Panc1 (cell line): ENCODE data around the gene ELMO1. TPM values are rescaled to one million over a fixed set of nuclear protein-coding genes. Genes with fewer than 3 reads are reported as not detected.

ENCODE experiments used
- ATAC-seq: fragments of 200-7000 bp; cut with Tn5 transposase; 2 replicates; pipeline ENCODE4 v1.9.1; 2020; ENCODE audit warnings: mild to moderate bottlenecking, moderate library complexity
- BruUV-seq: library from RNA; stranded (reverse); fragments of 400-500 nt; replicated peaks from 2 replicates; lab custom pipeline; 2021; lab: Mats Ljungman, UMichigan
- CTCF ChIA-PET: fragments of 300-600 bp; sonication (Branson Sonifier 250); formaldehyde crosslinking; loops from one replicate; lab custom pipeline; 2022; ENCODE audit warnings: antibody characterized with exemption; lab: Charles Lee
- POLR2A ChIA-PET: fragments of 300-600 bp; sonication (Branson Sonifier 250); formaldehyde crosslinking; loops from one replicate; lab custom pipeline; 2022; ENCODE audit warnings: antibody characterized with exemption; lab: Charles Lee
- DNase-seq: peaks from one replicate; pipeline ENCODE4 v3.0.0-alpha.2; 2010; ENCODE audit warnings: low read depth, low spot score
- H3K27ac ChIP-seq: 2 replicates; pipeline ENCODE4 v1.5.1; 2011; ENCODE audit warnings: mild to moderate bottlenecking, low read length, inconsistent platforms
- H3K27me3 ChIP-seq: fragments of 200-500 bp; sonication (Bioruptor generic); 2 replicates; pipeline ENCODE4 v1.6.0; 2014; ENCODE audit warnings: low read length, inconsistent platforms; ENCODE audit not compliant: control insufficient read depth, insufficient read depth
- H3K36me3 ChIP-seq: fragments of 200-500 bp; sonication (Bioruptor generic); 2 replicates; pipeline ENCODE4 v1.5.1; 2014; ENCODE audit warnings: inconsistent platforms, mild to moderate bottlenecking, low read length, moderate library complexity; ENCODE audit not compliant: control insufficient read depth, insufficient read depth
- H3K4me1 ChIP-seq: 2 replicates; pipeline ENCODE4 v1.5.1; 2011; ENCODE audit warnings: inconsistent platforms, mild to moderate bottlenecking, low read length, moderate library complexity; ENCODE audit not compliant: control insufficient read depth, insufficient read depth
- H3K4me3 ChIP-seq, 2 experiments: 2 replicates each; pipeline ENCODE4 v1.5.1; 2011 to 2012; ENCODE audit warnings: low read depth in 2 of 2, low read length in 2 of 2, mild to moderate bottlenecking in 2 of 2, inconsistent platforms in 1 of 2, moderate library complexity in 1 of 2
- H3K9me3 ChIP-seq: fragments of 200-500 bp; sonication (Bioruptor generic); 2 replicates; pipeline ENCODE4 v1.5.1; 2014; ENCODE audit warnings: low read depth, mild to moderate bottlenecking, inconsistent platforms, low read length, moderate library complexity; ENCODE audit not compliant: control insufficient read depth, insufficient read depth
- CTCF ChIP-seq: fragments of 450-650 bp; IDR thresholded peaks from 2 replicates; pipeline ENCODE4 v1.5.1; 2017; ENCODE audit warnings: mild to moderate bottlenecking
- POLR2AphosphoS5 ChIP-seq: IDR thresholded peaks from 2 replicates; pipeline ENCODE4 v1.6.1; 2012; ENCODE audit warnings: mild to moderate bottlenecking, low read depth, low read length, moderate library complexity
- REST ChIP-seq, 2 experiments: IDR thresholded peaks; 2 replicates each; pipeline ENCODE4 v1.6.1; 2011 to 2012; ENCODE audit warnings: low read depth in 2 of 2, control low read depth in 1 of 2, low read length in 1 of 2, mild to moderate bottlenecking in 1 of 2, moderate library complexity in 1 of 2; ENCODE audit not compliant: insufficient read depth in 1 of 2
- SIN3A ChIP-seq: IDR thresholded peaks from 2 replicates; pipeline ENCODE4 v1.6.1; 2012; ENCODE audit warnings: low read depth, mild to moderate bottlenecking, low read length, moderate library complexity, borderline replicate concordance; ENCODE audit not compliant: insufficient read depth
- TCF7L2 ChIP-seq: IDR thresholded peaks from 2 replicates; pipeline ENCODE4 v1.6.1; 2011; ENCODE audit warnings: mild to moderate bottlenecking, low read depth, low read length, inconsistent platforms
- in situ Hi-C: cut with HindIII; loops from 2 replicates; pipeline ENCODE4 v1.10.0; 2016; ENCODE audit warnings: low sequenced_read_pairs, low pct_unique_long_range_greater_than_20kb
- intact Hi-C: fragments of 100-400 bp; cut with micrococcal nuclease; formaldehyde crosslinking; loops from one replicate; pipeline ENCODE4 v1.10.0; 2022; ENCODE audit not compliant: unreplicated experiment
- total RNA-seq: library from RNA; stranded (reverse); gene quantifications from one replicate; pipeline ENCODE4 v1.2.1, GENCODE V29; 2021; ENCODE audit not compliant: unreplicated experiment

The ELMO1 gene
- total RNA-seq, 1 experiment from 2014 or later, result 0.80 TPM

- BruUV-seq, result no TSS peak
- intact Hi-C loops (no loop called here), in situ Hi-C loops (no loop called here)
- H3K36me3 ChIP-seq, result no peaks in the 10 kb centered on the region
- no peak overlapping the region for H3K27ac ChIP-seq
- H3K4me1 ChIP-seq, result no peaks in the 10 kb centered on the region
- CTCF ChIA-PET, result no interaction called here
- no peak for ATAC-seq
- DNase-seq, result no peak
- POLR2A ChIA-PET, result no interaction called here
- no peaks in the 10 kb centered on the region for H3K9me3 ChIP-seq
- H3K27me3 ChIP-seq, result peaks cover 5% of the 10 kb centered on the region; the same call in 1 of the 2 replicates
- TF ChIP-seq TCF7L2, result no peak
- no peak for TF ChIP-seq REST (IDR thresholded peaks at IDR 0.05; ENCODE audit: insufficient read depth in 1 of 2, low read depth in 2 of 2, low read length in 1 of 2)
- TF ChIP-seq POLR2AphosphoS5, result no peak
- TF ChIP-seq CTCF, result no peak
- TF ChIP-seq SIN3A, result no peak
- no peak overlapping the region for H3K4me3 ChIP-seq
Measured at GRCh38 chr7:37398403-37398802, 50.3 kb downstream of the ELMO1 start.

- DNase-seq (no peak), ATAC-seq (no peak)
- Histone ChIP-seq H3K9me3 (no peaks in the 10 kb centered on the region), H3K27me3 (peaks cover 5% of the 10 kb centered on the region; the same call in 1 of the 2 replicates), H3K27ac (no peak overlapping the region), H3K4me1 (no peaks in the 10 kb centered on the region), H3K4me3 (no peak overlapping the region), H3K36me3 (no peaks in the 10 kb centered on the region)
- no peak for TF ChIP-seq SIN3A
- TF ChIP-seq REST (IDR thresholded peaks at IDR 0.05; ENCODE audit: insufficient read depth in 1 of 2, low read depth in 2 of 2, low read length in 1 of 2), result no peak
- TF ChIP-seq TCF7L2, result no peak
- no peak for TF ChIP-seq CTCF
- in situ Hi-C loops (no loop called here), intact Hi-C loops (no loop called here)
- CTCF ChIA-PET, result no interaction called here
- POLR2A ChIA-PET, result no interaction called here
- BruUV-seq, result no TSS peak
Measured at GRCh38 chr7:37395618-37396259, 52.9 kb downstream of the ELMO1 start.
